GM18867 (cell line): ENCODE results near the gene CGB1.
"Not testable (repeated sequence)": the region's sequence is repeated elsewhere in the genome, so short reads cannot be mapped to it uniquely, and the experiment has no call there.

Experiments
- ATAC-seq: cut with Tn5 transposase; IDR thresholded peaks from one replicate; pipeline ENCODE4 v1.9.1; 2021; ENCODE audit warnings: mild to moderate bottlenecking, moderate library complexity; ENCODE audit not compliant: unreplicated experiment

CGB1 gene

DNA sequence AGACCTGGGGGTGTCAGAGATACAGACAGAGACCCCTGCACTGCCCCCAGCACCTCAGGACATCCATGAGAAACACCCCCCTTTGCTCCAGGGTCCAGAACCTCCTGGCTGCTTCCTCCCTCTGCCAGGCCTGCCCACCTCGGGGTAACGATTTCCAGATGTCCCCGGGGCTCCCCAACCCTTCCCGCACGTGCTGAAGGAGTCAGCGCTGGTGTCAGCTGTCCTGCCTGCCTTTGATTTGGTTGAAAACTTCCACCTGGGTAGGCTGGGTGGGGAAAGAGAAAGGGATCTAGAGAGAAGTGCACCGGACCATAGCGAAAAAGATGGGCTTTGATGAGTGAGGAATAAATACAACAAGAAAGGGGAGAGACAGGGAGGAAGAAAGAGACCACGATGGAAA lies 22.4 kb upstream of the CGB1 start:
- no peak for ATAC-seq

DNA sequence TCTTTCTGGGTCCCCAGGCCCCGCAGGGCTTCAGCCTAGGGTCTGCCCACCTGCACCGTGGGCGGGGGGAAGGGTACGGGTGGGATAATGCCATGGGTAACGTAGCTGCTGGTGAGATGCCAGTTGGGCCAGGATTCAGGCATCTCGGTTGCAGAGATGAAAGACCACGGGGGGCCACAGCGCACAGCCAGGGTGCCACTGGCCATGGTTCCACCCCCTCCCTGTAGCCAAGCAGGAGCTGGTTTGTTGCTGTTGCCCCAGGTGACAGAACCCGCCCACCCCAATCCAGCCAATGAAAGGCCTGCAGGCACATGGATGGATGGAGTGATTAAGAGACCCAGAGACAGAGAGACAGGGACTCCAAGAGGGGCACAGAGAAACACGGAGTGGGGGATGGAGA lies 21.9 kb upstream of the CGB1 start:
- ATAC-seq: no peak

DNA sequence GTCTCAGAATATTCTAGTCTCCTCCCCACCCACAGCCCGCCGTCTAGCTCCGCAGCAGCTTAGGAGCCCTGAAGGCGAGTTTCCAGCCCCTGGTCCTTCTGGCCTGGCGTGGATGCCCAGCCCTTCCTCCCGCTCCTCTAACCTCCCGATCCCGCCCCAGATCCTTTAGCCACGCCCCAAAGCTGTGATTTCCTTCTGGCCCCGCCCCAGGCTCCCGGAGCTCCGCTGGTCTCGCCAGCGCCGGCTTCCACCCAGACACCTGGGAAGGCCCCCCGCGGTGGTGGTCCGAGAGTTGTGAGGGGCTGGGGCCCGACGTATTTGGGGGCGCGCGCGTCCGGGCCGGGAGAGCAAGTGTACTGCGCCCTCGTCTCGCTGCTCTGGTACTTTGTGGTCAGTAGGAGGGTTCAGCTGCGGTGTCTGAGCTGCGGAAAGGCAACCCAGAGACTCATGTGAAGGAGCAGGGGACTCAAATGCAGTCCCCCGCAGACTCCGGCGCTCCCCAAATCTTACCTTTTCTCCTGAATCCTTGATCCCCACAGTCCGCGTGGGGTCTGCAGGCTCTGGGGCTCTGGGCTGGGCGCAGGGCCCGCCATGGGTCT lies 21.0 kb upstream of the CGB1 start, which contains the start of gene CGB7:
TSS of gene CGB7 (minus strand) at position 114 of the 599 bp plus-strand sequence. CDS start 2,374 bp downstream, outside the sequence.
- no peak for ATAC-seq

DNA sequence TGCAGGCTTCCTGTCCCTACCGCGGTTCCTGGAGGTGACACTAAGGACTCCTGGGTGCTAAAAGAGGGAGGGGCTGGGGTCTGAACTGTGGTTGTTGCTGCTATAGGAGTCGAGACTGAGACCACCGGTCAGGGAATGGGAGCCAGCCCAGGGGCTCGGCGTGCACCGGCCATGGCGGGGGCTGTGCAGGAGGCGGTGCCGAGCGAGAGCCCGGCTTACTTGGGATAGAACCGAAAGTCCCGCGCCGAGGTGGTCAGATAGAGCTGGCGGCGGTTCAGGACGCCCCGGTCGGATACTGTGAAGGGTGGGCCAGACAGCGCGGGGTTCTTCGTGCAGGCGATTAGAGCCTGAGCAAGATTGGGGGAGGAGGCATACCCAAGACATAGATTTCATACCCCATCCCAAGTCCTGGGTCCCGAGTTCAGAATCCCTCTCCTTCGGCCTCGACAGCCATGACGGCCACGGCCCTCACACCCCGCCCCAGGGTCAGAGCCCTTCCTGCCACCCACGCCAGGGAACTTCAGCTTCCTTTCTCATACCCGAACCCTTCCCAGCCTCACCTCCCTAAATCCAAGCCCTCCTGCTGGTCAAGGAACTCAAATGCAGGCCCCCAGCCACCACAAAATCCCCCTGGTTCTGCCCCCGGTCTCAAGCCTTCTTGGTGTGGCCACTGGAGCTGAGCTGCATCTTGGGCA lies 20.4 kb upstream of the CGB1 start:
- not testable (repeated sequence) for ATAC-seq

GRCh38 chr19:49056101-49056901 lies 19.6 kb upstream of the CGB1 start:
- ATAC-seq: peak; percentile 44

DNA sequence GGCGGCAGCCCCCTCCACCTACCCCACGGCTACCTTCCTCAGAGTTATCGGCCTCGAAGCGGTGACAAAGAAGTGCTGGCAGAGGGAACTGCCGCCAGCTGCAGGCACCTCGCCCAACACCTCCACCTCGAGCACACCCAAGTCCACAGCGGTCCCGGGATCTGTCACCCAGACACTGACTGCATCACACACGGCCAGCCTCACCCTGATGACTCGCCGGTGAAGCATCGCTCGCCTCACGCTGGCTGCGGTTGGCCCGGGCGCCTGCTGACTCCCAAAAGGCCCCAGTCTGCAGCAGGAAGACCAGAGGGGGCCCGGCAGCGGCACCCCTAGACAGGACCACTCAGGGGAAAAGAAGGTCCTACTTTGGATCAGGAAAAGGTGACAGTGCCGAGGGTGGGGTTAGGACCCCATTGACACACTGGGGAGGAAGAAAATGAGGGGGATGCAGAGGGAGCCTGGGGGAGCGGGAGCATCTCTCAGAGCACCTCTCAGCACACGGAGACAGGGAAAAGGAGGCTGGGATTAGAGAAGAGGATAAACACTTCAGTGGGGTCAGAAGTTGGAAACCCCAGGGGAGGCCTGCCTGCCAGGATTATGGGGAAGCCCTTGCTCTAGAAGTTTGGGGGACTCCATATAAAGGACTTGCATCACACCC lies 13.8 kb upstream of the CGB1 start:
- ATAC-seq: not testable (repeated sequence)

DNA sequence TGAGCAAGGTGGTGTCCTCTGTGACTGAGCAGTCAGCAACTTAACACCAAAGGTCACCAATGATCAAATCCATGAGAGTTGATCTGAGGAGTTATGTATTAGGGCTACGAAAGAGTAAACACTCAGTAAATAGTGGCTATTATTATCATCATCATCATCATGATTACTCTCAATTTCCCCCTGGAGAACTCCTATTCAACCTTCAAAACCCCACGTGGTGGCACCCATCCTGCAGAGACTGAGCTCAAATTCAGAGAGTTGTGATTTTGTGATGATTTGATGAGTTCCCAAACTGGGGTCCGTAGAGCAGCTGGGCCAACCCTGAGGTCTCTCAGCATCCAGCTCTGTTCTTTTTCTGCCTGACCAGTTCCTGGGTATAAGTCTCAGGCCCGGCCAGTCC lies 13.1 kb upstream of the CGB1 start:
- ATAC-seq: not testable (repeated sequence)

DNA sequence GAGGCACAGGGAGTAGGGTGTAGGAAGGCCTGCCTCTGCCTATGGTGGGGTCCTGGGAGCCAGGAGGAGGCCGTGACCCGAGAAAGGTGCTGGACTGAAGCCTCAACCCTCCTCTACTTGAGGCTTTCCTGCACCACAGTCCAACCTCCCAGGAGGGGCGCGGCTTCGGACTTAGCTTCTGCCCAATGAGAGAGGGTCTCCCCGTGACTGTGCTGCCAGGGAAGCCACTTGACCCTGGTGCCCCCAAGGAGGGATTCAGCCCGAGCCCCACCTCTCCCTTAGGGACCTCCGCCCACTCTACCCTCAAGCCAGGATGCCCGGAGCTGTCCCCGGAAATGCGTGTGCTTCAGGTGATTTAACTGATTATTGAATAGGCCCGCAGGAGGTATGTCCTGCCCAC lies 12.3 kb upstream of the CGB1 start, which contains the start of gene CGB8:
TSS of gene CGB8 (minus strand) at position 101 of the 400 bp plus-strand sequence. CDS start 372 bp downstream, outside the sequence.
- ATAC-seq: not testable (repeated sequence)

DNA sequence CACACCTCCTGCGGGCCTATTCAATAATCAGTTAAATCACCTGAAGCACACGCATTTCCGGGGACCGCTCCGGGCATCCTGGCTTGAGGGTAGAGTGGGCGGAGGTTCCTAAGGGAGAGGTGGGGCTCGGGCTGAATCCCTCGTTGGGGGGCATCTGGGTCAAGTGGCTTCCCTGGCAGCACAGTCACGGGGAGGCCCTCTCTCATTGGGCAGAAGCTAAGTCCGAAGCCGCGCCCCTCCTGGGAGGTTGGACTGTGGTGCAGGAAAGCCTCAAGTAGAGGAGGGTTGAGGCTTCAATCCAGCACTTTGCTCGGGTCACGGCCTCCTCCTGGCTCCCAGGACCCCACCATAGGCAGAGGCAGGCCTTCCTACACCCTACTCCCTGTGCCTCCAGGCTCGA lies 6.9 kb upstream of the CGB1 start, which contains the start of gene CGB5:
TSS of gene CGB5 (plus strand) at position 301 of the 400 bp plus-strand sequence. CDS start 362 bp downstream, outside the sequence.
- not testable (repeated sequence) for ATAC-seq

- ATAC-seq: not testable (repeated sequence)
Observed at GRCh38 chr19:49042666-49043065, 6.0 kb upstream of the CGB1 start.

- ATAC-seq: no peak
Observed at GRCh38 chr19:49042177-49042576, 5.5 kb upstream of the CGB1 start.

DNA sequence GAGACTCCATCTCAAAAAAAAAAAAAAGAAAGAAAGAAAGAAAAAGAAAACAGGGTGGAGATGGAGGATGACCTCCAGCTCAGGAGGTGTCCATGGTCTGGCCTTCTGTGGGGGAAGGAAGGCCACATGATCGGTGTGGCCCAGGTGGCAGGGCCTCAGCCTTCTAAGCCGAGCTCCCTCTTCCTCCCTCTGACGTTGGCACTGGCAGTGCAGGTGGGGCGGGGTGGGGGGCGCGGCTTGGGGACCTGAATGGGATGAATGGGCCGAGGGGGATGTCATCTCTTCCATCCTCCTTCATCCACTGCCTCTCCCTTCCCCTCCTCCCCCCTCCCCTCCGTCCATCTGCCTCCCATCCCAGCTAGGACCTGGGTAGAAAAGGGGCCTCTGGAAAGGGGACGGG lies 3.0 kb upstream of the CGB1 start:
- not testable (repeated sequence) for ATAC-seq

DNA sequence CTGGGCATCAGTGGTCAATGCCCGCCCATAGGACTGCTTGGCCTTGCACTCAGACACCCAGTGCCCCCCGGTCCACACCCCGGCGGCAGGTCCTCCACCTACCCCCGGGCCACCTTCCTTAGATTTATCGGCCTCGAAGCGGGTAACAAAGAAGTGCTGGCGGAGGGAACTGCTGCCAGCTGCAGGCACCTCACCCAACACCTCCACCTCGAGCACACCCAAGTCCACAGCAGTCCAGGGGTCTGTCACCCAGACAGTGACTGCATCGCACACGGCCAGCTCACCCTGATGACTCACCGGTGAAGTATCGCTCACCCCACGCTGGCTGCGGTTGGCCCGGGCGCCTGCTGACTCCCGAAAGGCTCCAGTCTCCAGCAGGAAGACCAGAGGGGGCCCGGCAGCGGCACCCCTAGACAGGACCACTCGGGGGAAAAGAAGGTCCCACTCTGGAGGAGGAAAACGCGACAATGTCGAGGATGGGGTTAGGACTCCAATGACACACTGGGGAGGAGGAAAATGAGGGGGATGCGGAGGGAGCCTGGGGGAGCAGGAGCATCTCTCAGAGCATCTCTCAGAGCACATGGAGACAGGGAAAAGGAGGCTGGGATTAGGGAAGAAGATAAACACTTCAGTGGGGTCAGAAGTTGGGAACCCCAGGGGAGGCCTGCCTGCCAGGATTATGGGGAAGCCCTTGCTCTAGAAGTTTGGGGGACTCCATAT lies 2.0 kb upstream of the CGB1 start:
- not testable (repeated sequence) for ATAC-seq

DNA sequence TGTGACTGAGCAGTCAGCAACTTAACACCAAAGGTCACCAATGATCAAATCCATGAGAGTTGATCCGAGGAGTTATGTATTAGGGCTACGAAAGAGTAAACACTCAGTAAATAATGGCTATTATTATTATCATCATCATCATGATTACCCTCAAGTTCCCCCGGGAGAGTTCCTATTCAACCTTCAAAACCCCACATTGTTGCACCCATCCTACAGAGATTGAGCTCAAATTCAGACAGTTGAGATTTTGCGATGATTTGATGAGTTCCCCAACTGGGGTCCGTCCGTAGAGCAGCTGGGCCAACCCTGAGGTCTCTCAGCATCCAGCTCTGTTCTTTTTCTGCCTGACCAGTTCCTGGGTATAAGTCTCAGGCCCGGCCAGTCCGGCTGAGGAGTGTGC lies 1.4 kb upstream of the CGB1 start:
- ATAC-seq: not testable (repeated sequence)

- not testable (repeated sequence) for ATAC-seq
Observed at GRCh38 chr19:49031642-49032301, 4.9 kb downstream of the CGB1 start, which contains the start of gene CGB2. Gene CGB2, plus strand, starts transcription at chr19:49031890. Its CDS starts 206 bp downstream, at chr19:49032096.

GRCh38 chr19:49030323-49030722 lies 6.4 kb downstream of the CGB1 start:
- not testable (repeated sequence) for ATAC-seq

DNA sequence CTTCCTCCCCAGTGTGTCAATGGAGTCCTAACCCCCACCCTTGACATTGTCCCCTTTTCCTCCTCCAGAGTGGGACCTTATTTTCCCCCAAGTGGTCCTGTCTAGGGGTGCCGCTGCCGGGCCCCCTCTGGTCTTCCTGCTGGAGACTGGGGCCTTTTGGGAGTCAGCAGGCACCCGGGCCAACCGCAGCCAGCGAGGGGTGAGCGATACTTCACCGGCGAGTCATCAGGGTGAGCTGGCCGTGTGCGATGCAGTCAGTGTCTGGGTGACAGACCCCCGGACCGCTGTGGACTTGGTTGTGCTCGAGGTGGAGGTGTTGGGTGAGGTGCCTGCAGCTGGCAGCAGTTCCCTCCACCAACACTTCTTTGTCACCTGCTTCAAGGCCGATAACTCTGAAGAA lies 6.9 kb downstream of the CGB1 start:
- not testable (repeated sequence) for ATAC-seq

GRCh38 chr19:49028686-49029085 lies 8.0 kb downstream of the CGB1 start:
- ATAC-seq: not testable (repeated sequence)

GRCh38 chr19:49025599-49025998 lies 11.1 kb downstream of the CGB1 start:
- ATAC-seq: not testable (repeated sequence)
